ENCODE results near the gene FBXO46.
"Not testable (repeated sequence)": the region's sequence is repeated elsewhere in the genome, so short reads cannot be mapped to it uniquely, and the experiment has no call there.

FBXO46 gene

DNA sequence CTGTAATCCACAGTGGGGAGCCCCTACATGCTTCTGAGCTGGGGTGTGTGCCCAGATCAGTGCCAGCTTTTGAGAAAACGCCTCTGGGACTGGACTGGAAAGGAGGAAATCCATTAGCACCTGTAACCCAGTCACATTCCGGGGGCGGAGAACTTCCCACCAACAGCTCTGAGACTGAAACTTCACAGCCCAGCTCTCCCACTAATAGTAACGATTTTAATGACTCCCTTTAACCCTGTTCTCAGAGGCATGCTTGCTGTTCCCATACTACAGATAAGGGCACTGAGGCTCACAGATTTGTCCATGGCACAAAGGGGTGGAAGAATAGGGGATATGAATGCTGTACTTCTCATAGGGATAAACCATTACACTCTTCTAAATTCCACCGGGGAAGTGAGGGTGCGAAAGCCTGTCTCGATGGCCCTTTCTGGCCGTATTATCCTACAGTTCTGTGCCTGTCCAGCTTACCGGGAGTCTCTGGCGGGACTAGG is 851 bp downstream of the FBXO46 start:
- DNase-seq (ENCODE audit: low read depth in 3 of 3, low spot score in 1 of 3), result no peak

DNA sequence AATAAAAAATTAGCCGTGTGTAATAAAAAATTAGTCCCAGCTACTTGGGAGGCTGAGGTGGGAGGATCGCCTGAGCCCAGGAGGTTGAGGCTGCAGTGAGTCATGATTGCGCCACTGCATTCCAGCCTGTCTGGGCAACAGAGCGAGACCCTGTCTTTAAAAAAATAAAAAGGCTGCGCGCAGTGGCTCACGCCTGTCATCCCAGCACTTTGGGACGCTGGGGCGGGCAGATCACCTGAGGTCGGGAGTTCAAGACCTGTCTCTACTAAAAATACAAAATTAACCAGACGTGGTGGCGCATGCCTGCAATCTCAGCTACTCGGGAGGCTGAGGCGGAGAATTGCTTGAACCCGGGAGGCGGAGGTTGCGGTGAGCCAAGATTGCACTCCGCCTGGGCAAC is 2.0 kb downstream of the FBXO46 start:
- not testable (repeated sequence) for DNase-seq (ENCODE audit: low read depth in 3 of 3, low spot score in 1 of 3)

DNA sequence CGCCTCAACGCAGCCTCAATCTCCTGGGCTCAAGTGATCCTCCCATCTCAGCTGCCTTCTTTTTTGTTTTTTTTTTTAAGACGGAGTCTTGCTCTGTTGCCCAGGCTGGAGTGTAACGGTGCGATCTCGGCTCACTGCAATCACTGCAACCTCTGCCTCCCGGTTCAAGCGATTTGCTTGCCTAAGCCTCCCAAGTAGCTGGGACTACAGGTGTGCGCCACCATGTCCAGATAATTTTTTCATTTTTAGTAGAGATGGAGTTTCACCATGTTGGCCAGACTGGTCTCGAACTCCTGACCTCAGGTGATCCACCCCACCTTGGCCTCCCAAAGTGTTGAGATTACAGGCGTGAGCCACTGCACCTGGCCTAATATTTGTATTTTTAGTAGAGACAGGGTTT is 10.6 kb downstream of the FBXO46 start:
- not testable (repeated sequence) for DNase-seq (ENCODE audit: low read depth in 3 of 3, low spot score in 1 of 3)

DNA sequence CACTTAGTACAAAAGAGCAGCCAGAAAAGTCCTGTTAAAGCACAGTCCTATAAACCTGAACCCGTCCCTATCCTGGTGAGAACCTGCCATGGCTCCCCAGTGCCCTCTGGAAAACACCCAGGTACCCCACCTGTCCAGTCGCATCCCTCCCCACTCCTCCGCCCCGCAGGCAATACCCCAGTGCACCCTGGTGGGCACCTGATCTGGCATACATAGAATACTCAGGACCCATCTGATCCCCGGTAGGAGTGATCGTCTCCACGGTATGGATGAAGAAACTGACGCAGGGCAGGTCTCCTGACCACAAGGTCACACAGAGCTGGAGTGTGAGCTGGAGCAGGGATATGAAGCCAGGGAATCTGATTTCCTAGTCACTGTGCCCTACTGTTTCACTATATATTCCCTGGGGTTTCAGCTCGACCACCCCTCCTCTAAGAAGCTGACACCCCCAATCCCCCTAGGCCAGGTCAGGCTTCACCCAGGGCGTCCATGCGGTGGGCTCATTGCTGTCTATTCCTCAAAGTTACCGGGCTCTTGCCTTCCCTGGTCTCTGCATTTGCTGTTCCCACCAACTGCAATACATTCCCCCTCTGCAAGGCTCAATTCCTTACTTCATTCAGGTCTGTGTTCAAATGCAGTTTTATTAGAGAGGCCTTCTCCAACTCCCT is 12.6 kb downstream of the FBXO46 start:
- DNase-seq (ENCODE audit: low read depth in 3 of 3, low spot score in 1 of 3), result no peak

- peak; percentile 88 to 97 (median 94) for DNase-seq (ENCODE audit: low read depth in 3 of 3, low spot score in 1 of 3)
These were observed 13.3 kb downstream of the FBXO46 start for GRCh38 chr19:45717131-45717982.

DNA sequence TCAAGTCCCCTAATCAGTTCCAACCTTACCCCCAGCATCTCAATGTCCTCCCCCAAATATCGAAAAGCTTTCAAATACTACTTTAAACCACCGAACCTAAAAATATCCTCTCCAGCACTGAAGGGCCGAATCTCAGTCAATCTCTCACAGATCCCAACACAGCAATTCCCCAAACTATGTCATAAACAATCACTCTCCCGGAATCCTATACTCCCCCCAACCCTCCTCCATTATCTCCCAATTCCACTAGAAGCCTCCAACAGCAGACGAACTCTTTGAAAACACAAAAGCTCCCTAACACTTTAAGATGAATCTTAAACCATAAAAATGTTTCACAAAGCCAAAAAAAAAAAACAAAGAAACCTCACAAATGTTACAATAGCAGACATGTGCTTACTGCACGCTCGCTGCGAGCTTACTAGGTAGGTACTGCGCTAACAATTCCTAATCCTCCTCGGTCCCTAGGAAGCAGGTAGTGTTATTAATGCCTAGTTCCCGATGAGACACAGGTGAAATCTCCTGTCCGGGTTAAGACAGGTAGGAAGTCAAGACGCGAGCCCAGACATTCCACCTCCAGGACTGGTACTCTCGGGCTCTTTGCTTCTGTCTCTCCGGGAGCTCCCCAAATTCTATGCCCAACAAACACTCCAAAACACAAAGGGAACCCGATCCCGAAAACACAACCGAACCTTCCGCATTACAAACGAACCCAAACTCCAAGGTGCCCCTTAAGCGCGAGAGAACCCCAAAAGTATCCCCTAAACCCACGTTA is 14.2 kb downstream of the FBXO46 start:
- no peak for DNase-seq (ENCODE audit: low read depth in 3 of 3, low spot score in 1 of 3)

GRCh38 chr19:45715139-45715538 is 15.6 kb downstream of the FBXO46 start:
- no peak for DNase-seq (ENCODE audit: low read depth in 3 of 3, low spot score in 1 of 3)

DNA sequence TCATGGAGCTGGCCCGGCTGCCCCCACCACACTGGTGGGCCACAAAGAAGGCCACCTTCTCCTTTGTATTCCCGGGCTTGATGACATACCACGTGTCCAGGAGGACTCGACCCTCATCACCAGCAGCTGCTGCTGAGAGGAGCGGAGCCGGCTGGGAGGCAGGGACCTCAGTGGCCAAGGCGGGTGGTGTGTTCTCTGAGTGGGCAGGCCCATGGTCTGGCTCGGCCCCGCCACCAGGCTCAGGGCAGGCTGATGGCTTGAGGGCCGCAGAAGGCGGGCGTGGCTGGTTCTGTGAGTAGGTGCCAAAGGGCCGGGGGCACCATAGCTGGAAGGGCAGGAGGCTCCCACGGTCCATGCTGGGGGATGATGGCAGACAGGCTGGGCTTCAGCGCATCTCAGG is 17.6 kb downstream of the FBXO46 start:
- no peak for DNase-seq (ENCODE audit: low read depth in 3 of 3, low spot score in 1 of 3)

DNA sequence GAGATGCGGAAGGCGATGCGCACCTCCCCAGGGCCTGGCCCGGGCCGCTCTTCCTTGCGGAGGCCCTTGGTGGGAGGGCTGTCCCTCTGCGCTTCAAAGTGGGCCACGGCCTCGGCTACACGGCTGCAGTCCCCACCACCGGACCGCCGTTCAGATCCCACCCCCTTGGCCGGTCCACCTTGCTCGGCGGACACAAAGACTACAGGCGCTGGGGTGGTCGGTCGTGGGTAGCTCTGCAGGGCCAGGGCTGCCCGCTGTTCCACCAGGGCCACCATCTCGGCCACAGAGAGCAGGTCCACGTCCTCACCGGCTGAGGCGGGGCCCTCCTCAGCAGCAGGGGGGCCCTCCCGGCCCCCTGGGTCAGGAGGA is 18.0 kb downstream of the FBXO46 start:
- no peak for DNase-seq (ENCODE audit: low read depth in 3 of 3, low spot score in 1 of 3)

DNA sequence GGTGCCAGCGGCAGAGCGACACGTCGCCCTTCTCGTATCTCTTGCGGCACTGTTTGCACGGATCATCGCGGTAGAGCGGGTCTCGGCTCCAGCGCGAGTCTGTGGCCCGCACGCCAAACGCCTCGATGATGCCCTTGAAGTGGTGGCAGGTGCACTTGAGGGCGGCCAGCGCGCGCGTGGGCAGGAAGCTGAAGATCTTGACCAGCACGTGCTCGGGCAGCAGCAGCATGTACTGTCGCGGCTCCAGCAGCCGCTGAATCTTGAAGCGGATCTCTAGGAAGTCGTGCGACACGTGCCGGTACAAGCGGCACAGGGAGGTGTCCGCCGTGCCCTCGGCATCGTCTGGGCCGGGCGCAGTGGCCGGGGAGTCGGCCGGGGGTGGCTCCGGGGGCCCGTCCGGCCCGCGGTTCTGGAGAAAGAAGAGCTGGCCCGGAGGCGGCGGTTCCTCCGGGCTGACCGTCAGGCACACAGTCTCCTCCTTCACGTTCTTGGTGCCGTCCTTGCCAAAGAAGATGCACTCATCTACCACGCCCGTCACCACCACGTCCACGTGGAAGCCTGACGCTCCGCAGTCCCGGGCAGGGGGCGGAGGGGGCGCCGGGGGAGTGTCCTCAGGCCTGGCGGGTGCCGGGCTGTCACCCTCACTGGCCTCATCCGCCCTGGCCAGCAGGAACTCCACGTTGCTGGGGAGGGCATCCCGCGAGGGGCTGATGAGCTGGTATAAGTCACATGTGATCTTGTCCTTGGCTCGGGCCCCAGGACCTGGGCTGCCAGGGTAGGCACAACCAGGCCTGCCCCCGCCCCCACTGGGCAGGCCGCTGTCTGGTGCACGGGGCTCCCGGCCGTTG is 18.6 kb downstream of the FBXO46 start:
- no peak for DNase-seq (ENCODE audit: low read depth in 3 of 3, low spot score in 1 of 3)

- no peak for DNase-seq (ENCODE audit: low read depth in 3 of 3, low spot score in 1 of 3)
These were observed 20.2 kb downstream of the FBXO46 start for GRCh38 chr19:45710356-45711130.

- no peak for DNase-seq (ENCODE audit: low read depth in 3 of 3, low spot score in 1 of 3)
These were observed 24.8 kb downstream of the FBXO46 start for GRCh38 chr19:45705710-45706415.

- DNase-seq (ENCODE audit: low read depth in 3 of 3, low spot score in 1 of 3), result no peak
These were observed 25.6 kb downstream of the FBXO46 start for GRCh38 chr19:45705115-45705514.

DNA sequence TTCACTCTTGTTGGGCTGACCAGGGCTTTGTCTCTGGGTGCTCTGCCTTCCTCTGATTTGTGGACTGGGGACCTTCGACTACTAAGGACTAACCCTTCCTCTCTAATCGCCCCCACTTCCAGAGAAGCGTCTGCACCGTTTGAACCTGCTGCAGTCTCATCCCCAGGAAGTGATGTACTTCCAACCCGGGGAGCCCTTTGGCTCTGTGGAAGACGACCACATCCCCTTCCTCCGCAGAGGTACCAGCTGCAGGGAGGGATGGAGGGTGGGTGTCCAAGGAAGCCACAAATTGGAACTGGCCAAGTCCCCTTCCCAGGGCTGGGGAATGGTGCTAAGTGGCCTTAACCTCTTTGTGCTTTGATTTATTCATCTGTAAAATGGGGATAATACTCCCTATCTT is 29.0 kb downstream of the FBXO46 start:
- no peak for DNase-seq (ENCODE audit: low read depth in 3 of 3, low spot score in 1 of 3)

DNA sequence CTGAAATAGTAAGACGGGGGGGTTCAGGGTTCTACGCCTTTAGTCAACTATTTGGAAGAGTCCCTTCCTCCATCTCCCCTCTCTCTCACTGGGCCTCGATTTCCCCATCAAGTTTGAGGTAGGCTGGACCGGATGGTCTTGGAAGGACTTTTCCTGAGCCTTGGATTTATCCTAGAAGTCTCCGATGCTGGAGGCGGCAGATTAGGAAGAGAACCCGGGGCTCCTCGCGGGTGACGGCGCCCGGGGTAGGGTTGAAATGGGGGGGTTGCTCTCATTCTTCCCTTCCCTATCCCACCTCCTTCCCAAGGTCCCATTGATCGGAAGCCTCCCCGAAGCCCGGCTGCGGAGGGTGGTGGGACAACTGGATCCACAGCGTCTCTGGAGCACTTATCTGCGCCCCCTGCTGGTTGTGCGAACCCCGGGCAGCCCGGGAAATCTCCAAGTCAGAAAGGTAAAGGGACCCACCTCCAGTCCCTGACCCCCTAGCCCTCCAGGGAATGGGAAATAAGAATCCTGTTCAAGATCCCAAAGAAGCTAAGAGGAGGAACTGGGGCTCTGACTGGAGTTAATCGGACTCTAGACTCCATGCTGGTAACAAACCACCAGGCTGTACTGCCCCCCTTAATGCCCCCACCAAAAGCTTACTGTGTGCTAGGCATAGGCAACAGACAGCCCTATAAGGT is 37.4 kb downstream of the FBXO46 start:
- peak in 2 of 3 donors; percentile 42 to 74 for DNase-seq (ENCODE audit: low read depth in 3 of 3, low spot score in 1 of 3)

- DNase-seq (ENCODE audit: low read depth in 3 of 3, low spot score in 1 of 3), result peak; percentile 86 to 95 (median 90)
These were observed 38.2 kb downstream of the FBXO46 start, which contains the start of gene QPCTL for GRCh38 chr19:45692187-45693105. Gene QPCTL (plus strand): TSS chr19:45692666. CDS start chr19:45692704, 38 bp downstream.

DNA sequence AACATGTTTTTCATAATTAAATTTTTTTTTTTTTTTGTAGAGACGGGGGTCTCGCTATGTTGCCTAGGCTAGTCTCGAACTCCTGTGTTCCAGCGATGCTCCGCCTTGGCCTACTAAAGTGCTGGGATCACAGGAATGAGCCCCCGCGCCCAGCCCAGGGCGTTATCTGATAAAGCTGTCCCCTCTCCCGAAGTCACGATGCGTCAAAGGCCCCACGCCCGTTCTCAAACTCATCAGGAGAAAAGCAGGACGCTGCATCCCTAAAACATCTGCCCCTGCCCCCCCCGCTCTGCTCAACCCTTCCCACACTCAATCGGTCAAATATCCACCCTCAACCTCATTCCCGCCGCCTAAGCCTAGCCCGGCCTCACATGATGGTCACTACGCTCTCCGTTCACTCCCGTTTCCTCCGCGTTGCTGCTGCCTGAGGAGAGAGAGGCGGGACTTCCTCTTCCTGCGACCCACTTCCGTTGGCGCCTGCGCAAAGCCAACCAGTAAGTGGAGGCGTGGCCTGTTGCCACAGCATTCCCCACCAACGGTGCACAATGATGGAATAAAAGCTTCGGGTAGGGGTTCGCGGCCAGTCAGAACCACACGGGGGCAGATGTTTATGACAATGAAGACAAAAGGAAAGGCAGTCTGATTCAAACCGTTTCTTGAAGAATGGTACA is 39.0 kb downstream of the FBXO46 start, which contains the start of gene SNRPD2:
SNRPD2 (minus strand) TSS at position 438 of the 671 bp plus-strand sequence; CDS start at position 373, 65 bp downstream.
- DNase-seq (ENCODE audit: low read depth in 3 of 3, low spot score in 1 of 3), result peak; percentile 78 to 87 (median 83)
